NK-92 (cell line): Measurements from ENCODE around the gene PSENEN.
"Not testable (repeated sequence)": the region's sequence is repeated elsewhere in the genome, so short reads cannot be mapped to it uniquely, and the experiment has no call there.

Experiments used
- DNase-seq: peaks from one replicate; lab custom pipeline; 2025; ENCODE audit not compliant: unreplicated experiment; lab: John Stamatoyannopoulos, UW

PSENEN gene

GRCh38 chr19:35768082-35768421 lies 22.6 kb downstream of the PSENEN start:
- no peak for DNase-seq

GRCh38 chr19:35772362-35772761 lies 26.9 kb downstream of the PSENEN start:
- not testable (repeated sequence) for DNase-seq

GRCh38 chr19:35773020-35773806 lies 27.8 kb downstream of the PSENEN start:
- no peak for DNase-seq

GRCh38 chr19:35774274-35775045 lies 29.0 kb downstream of the PSENEN start:
- DNase-seq = no peak

- no peak for DNase-seq
Observed at GRCh38 chr19:35775046-35775297, 29.5 kb downstream of the PSENEN start.

- peak; percentile 82 for DNase-seq
Observed at GRCh38 chr19:35775298-35776101, 30.0 kb downstream of the PSENEN start, which contains the start of gene ARHGAP33. Gene ARHGAP33, plus strand, starts transcription at chr19:35775564. Its CDS starts 95 bp downstream, at chr19:35775659.

- no peak for DNase-seq
Observed at GRCh38 chr19:35776102-35776788, 30.8 kb downstream of the PSENEN start.

GRCh38 chr19:35777086-35777841 lies 31.8 kb downstream of the PSENEN start:
- DNase-seq = no peak

- DNase-seq = no peak
Observed at GRCh38 chr19:35777961-35778360, 32.5 kb downstream of the PSENEN start.

GRCh38 chr19:35779033-35779432 lies 33.6 kb downstream of the PSENEN start:
- no peak for DNase-seq

GRCh38 chr19:35780058-35780457 lies 34.6 kb downstream of the PSENEN start:
- DNase-seq = no peak

GRCh38 chr19:35780717-35781116 lies 35.3 kb downstream of the PSENEN start:
- no peak for DNase-seq

- DNase-seq = no peak
Observed at GRCh38 chr19:35781650-35782049, 36.2 kb downstream of the PSENEN start.

- no peak for DNase-seq
Observed at GRCh38 chr19:35782589-35782988, 37.1 kb downstream of the PSENEN start.

- DNase-seq = no peak
Observed at GRCh38 chr19:35783469-35784434, 38.3 kb downstream of the PSENEN start.

- DNase-seq = no peak
Observed at GRCh38 chr19:35784503-35785338, 39.3 kb downstream of the PSENEN start.

- no peak for DNase-seq
Observed at GRCh38 chr19:35785339-35785627, 39.8 kb downstream of the PSENEN start.

- no peak for DNase-seq
Observed at GRCh38 chr19:35786299-35787160, 41.1 kb downstream of the PSENEN start.
